ENCODE results near the gene UPK2.
"Not testable (repeated sequence)": the region's sequence is repeated elsewhere in the genome, so short reads cannot be mapped to it uniquely, and the experiment has no call there.

- TF ChIP-seq CTCF, EP300 (IDR thresholded peaks at IDR 0.05): not testable (repeated sequence)
Observed at GRCh38 chr11:118953976-118954375, 2.1 kb upstream of the UPK2 start.

Measured in suprapubic skin (tissue), 3 donors.